Muscle layer of colon (tissue), 2 donors: ENCODE results near the gene RNLS.
"Not testable (repeated sequence)": the region's sequence is repeated elsewhere in the genome, so short reads cannot be mapped to it uniquely, and the experiment has no call there.

ENCODE experiments used
- H3K27ac ChIP-seq: one replicate; pipeline ENCODE4 v1.7.0; 2013; ENCODE audit warnings: low read depth, mild to moderate bottlenecking, low read length, moderate library complexity
- H3K27me3 ChIP-seq, 2 donors: one replicate each; pipeline ENCODE4 v1.7.0; 2013; ENCODE audit warnings: low read length in 2 of 2, mild to moderate bottlenecking in 2 of 2; ENCODE audit not compliant: insufficient read depth in 2 of 2, control insufficient read depth in 1 of 2
- H3K36me3 ChIP-seq: one replicate; pipeline ENCODE4 v1.7.0; 2013; ENCODE audit warnings: mild to moderate bottlenecking, low read length; ENCODE audit not compliant: insufficient read depth
- H3K4me1 ChIP-seq: one replicate; pipeline ENCODE4 v1.7.0; 2013; ENCODE audit warnings: mild to moderate bottlenecking, low read length; ENCODE audit not compliant: insufficient read depth
- H3K4me3 ChIP-seq, 2 donors: one replicate each; pipeline ENCODE4 v1.7.0; 2013; ENCODE audit warnings: low read length in 2 of 2, low read depth in 1 of 2, mild to moderate bottlenecking in 1 of 2, moderate library complexity in 1 of 2
- H3K9ac ChIP-seq: one replicate; pipeline ENCODE4 v1.7.0; 2013; ENCODE audit warnings: low read length
- H3K9me3 ChIP-seq: one replicate; pipeline ENCODE4 v1.7.0; 2013; ENCODE audit warnings: mild to moderate bottlenecking, low read length
- donor health status: abdominal sarcoma.
- donor health status: Adenocarcinoma of cecum.

Gene RNLS

GRCh38 chr10:88276945-88277344 lies 306.2 kb downstream of the RNLS start:
- H3K9me3 ChIP-seq, H3K27me3 ChIP-seq, H3K4me1 ChIP-seq, H3K4me3 ChIP-seq, H3K9ac ChIP-seq, H3K36me3 ChIP-seq, H3K27ac ChIP-seq: not testable (repeated sequence)

GRCh38 chr10:88274286-88274685 lies 308.8 kb downstream of the RNLS start:
- Histone ChIP-seq H3K36me3 (no peaks in the 10 kb centered on the region), H3K27ac (no peak overlapping the region), H3K9me3 (no peaks in the 10 kb centered on the region), H3K4me1 (no peaks in the 10 kb centered on the region), H3K27me3 (no peaks in the 10 kb centered on the region), H3K4me3 (no peak overlapping the region), H3K9ac (no peak overlapping the region)

GRCh38 chr10:88273567-88273966 lies 309.6 kb downstream of the RNLS start:
- no peaks in the 10 kb centered on the region for H3K4me1 ChIP-seq
- H3K4me3 ChIP-seq, result no peak overlapping the region
- H3K9ac ChIP-seq, result no peak overlapping the region
- H3K36me3 ChIP-seq, result no peaks in the 10 kb centered on the region
- no peak overlapping the region for H3K27ac ChIP-seq
- no peaks in the 10 kb centered on the region for H3K27me3 ChIP-seq
- H3K9me3 ChIP-seq, result no peaks in the 10 kb centered on the region

GRCh38 chr10:88271761-88272543 lies 311.2 kb downstream of the RNLS start:
- Histone ChIP-seq H3K4me3 (no peak overlapping the region), H3K4me1 (no peaks in the 10 kb centered on the region), H3K27me3 (no peaks in the 10 kb centered on the region), H3K9ac (no peak overlapping the region), H3K36me3 (no peaks in the 10 kb centered on the region), H3K27ac (no peak overlapping the region), H3K9me3 (no peaks in the 10 kb centered on the region)

- Histone ChIP-seq H3K27ac (no peak overlapping the region), H3K27me3 (no peaks in the 10 kb centered on the region), H3K4me3 (no peak overlapping the region), H3K9ac (no peak overlapping the region), H3K9me3 (no peaks in the 10 kb centered on the region), H3K36me3 (no peaks in the 10 kb centered on the region), H3K4me1 (no peaks in the 10 kb centered on the region)
These were observed 312.0 kb downstream of the RNLS start for GRCh38 chr10:88270871-88271713.

- Histone ChIP-seq H3K9me3 (no peaks in the 10 kb centered on the region), H3K27me3 (no peaks in the 10 kb centered on the region), H3K27ac (no peak overlapping the region), H3K4me3 (no peak overlapping the region), H3K4me1 (no peaks in the 10 kb centered on the region), H3K36me3 (no peaks in the 10 kb centered on the region), H3K9ac (no peak overlapping the region)
These were observed 312.9 kb downstream of the RNLS start for GRCh38 chr10:88270061-88270808.

GRCh38 chr10:88262591-88263234 lies 320.4 kb downstream of the RNLS start:
- Histone ChIP-seq H3K9me3 (no peaks in the 10 kb centered on the region), H3K27ac (no peak overlapping the region), H3K4me3 (no peak overlapping the region), H3K9ac (no peak overlapping the region), H3K4me1 (no peaks in the 10 kb centered on the region), H3K27me3 (no peaks in the 10 kb centered on the region), H3K36me3 (no peaks in the 10 kb centered on the region)

- Histone ChIP-seq H3K36me3 (no peaks in the 10 kb centered on the region), H3K27me3 (no peaks in the 10 kb centered on the region), H3K4me3 (no peak overlapping the region), H3K9ac (no peak overlapping the region), H3K4me1 (no peaks in the 10 kb centered on the region), H3K27ac (no peak overlapping the region), H3K9me3 (no peaks in the 10 kb centered on the region)
These were observed 322.0 kb downstream of the RNLS start for GRCh38 chr10:88261152-88261551.

- Histone ChIP-seq H3K9ac (no peak overlapping the region), H3K36me3 (no peaks in the 10 kb centered on the region), H3K4me3 (no peak overlapping the region), H3K27ac (no peak overlapping the region), H3K27me3 (no peaks in the 10 kb centered on the region), H3K4me1 (no peaks in the 10 kb centered on the region), H3K9me3 (no peaks in the 10 kb centered on the region)
These were observed 322.6 kb downstream of the RNLS start for GRCh38 chr10:88260329-88261051.

GRCh38 chr10:88259381-88259780 lies 323.7 kb downstream of the RNLS start:
- Histone ChIP-seq H3K27me3 (no peaks in the 10 kb centered on the region), H3K4me1 (no peaks in the 10 kb centered on the region), H3K9me3 (no peaks in the 10 kb centered on the region), H3K36me3 (no peaks in the 10 kb centered on the region), H3K4me3 (no peak overlapping the region), H3K9ac (no peak overlapping the region), H3K27ac (no peak overlapping the region)
